ENCODE data around the gene HPS4.
A peak's percentile ranks its signal among the peaks of the same experiment; 100 is the strongest.

Gene HPS4

GRCh38 chr22:26484360-26484706, 750 bp upstream of the HPS4 start:
- H3K4me3 ChIP-seq (ENCODE audit: low read length) = peak overlapping the region; percentile 79
- no peak for TF ChIP-seq ZNF274 (IDR thresholded peaks at IDR 0.05; ENCODE audit: low read depth, low read length)

- no peak for TF ChIP-seq ZNF274 (IDR thresholded peaks at IDR 0.05; ENCODE audit: low read depth, low read length)
- H3K4me3 ChIP-seq (ENCODE audit: low read length) = peak overlapping the region; percentile 79
Measured at GRCh38 chr22:26483043-26483438, 542 bp downstream of the HPS4 start.

- peak overlapping the region; percentile 15; the same call in 1 of the 2 replicates for H3K4me3 ChIP-seq (ENCODE audit: low read length)
- no peak for TF ChIP-seq ZNF274 (IDR thresholded peaks at IDR 0.05; ENCODE audit: low read depth, low read length)
Measured at GRCh38 chr22:26482161-26482560, 1.4 kb downstream of the HPS4 start.

- peak overlapping the region; percentile 8; the same call in 1 of the 2 replicates for H3K4me3 ChIP-seq (ENCODE audit: low read length)
- TF ChIP-seq ZNF274 (IDR thresholded peaks at IDR 0.05; ENCODE audit: low read depth, low read length) = no peak
Measured at GRCh38 chr22:26481694-26482093, 1.9 kb downstream of the HPS4 start.

- H3K4me3 ChIP-seq (ENCODE audit: low read length) = peak overlapping the region; percentile 8; the same call in 1 of the 2 replicates
- TF ChIP-seq ZNF274 (IDR thresholded peaks at IDR 0.05; ENCODE audit: low read depth, low read length) = no peak
Measured at GRCh38 chr22:26481112-26481693, 2.4 kb downstream of the HPS4 start.

- TF ChIP-seq ZNF274 (IDR thresholded peaks at IDR 0.05; ENCODE audit: low read depth, low read length) = no peak
- no peak overlapping the region; the same call in 1 of the 2 replicates for H3K4me3 ChIP-seq (ENCODE audit: low read length)
Measured at GRCh38 chr22:26480611-26480932, 3.0 kb downstream of the HPS4 start.

GRCh38 chr22:26479792-26480610, 3.6 kb downstream of the HPS4 start:
- TF ChIP-seq ZNF274 (IDR thresholded peaks at IDR 0.05; ENCODE audit: low read depth, low read length) = no peak
- peak overlapping the region; percentile 80 for H3K4me3 ChIP-seq (ENCODE audit: low read length)

- H3K4me3 ChIP-seq (ENCODE audit: low read length) = peak overlapping the region; percentile 80
- TF ChIP-seq ZNF274 (IDR thresholded peaks at IDR 0.05; ENCODE audit: low read depth, low read length) = no peak
Measured at GRCh38 chr22:26479043-26479791, 4.4 kb downstream of the HPS4 start.

GRCh38 chr22:26477341-26477731, 6.2 kb downstream of the HPS4 start:
- TF ChIP-seq ZNF274 (IDR thresholded peaks at IDR 0.05; ENCODE audit: low read depth, low read length) = no peak
- no peak overlapping the region for H3K4me3 ChIP-seq (ENCODE audit: low read length)

- TF ChIP-seq ZNF274 (IDR thresholded peaks at IDR 0.05; ENCODE audit: low read depth, low read length) = no peak
- no peak overlapping the region for H3K4me3 ChIP-seq (ENCODE audit: low read length)
Measured at GRCh38 chr22:26476705-26477340, 6.8 kb downstream of the HPS4 start.

GRCh38 chr22:26474682-26475081, 8.9 kb downstream of the HPS4 start:
- no peak overlapping the region for H3K4me3 ChIP-seq (ENCODE audit: low read length)
- TF ChIP-seq ZNF274 (IDR thresholded peaks at IDR 0.05; ENCODE audit: low read depth, low read length) = no peak

GRCh38 chr22:26471522-26471921, 12.1 kb downstream of the HPS4 start:
- H3K4me3 ChIP-seq (ENCODE audit: low read length) = no peak overlapping the region
- TF ChIP-seq ZNF274 (IDR thresholded peaks at IDR 0.05; ENCODE audit: low read depth, low read length) = no peak

GRCh38 chr22:26470807-26471206, 12.8 kb downstream of the HPS4 start:
- no peak overlapping the region for H3K4me3 ChIP-seq (ENCODE audit: low read length)
- no peak for TF ChIP-seq ZNF274 (IDR thresholded peaks at IDR 0.05; ENCODE audit: low read depth, low read length)

- no peak for TF ChIP-seq ZNF274 (IDR thresholded peaks at IDR 0.05; ENCODE audit: low read depth, low read length)
Measured at GRCh38 chr22:26466196-26466595, 17.4 kb downstream of the HPS4 start.

More at GRCh38 chr22:26466196-26466595, 17.4 kb downstream of the HPS4 start:
- H3K4me3 ChIP-seq (ENCODE audit: low read length) = no peak overlapping the region
